ENCODE measurements around the gene PSMA5. TPM values are rescaled to one million over a fixed set of nuclear protein-coding genes. Genes with fewer than 3 reads are reported as not detected.

The PSMA5 gene
- total and polyA plus RNA-seq, 2 of the 13 experiments (the other 11 are each of a cell fraction or from before 2014, with no cell fraction given) = 140 to 169 TPM

- TF ChIP-seq HDAC6 (IDR thresholded peaks at IDR 0.05; ENCODE audit: low read depth, low read length) = no peak
- TF ChIP-seq STAT6 (CRISPR knock-in tag; IDR thresholded peaks at IDR 0.05; ENCODE audit: borderline replicate concordance) = peak; percentile 49; the same call in 1 of the 2 replicates
- no peak for TF ChIP-seq ZNF383 (CRISPR knock-in tag; IDR thresholded peaks at IDR 0.05; ENCODE audit: borderline replicate concordance)
- no peak for TF ChIP-seq TSC22D2 (CRISPR knock-in tag; IDR thresholded peaks at IDR 0.05; ENCODE audit: borderline replicate concordance)
- no peak for TF ChIP-seq FLYWCH1 (CRISPR knock-in tag; IDR thresholded peaks at IDR 0.05)
- TF ChIP-seq ZNF558 (CRISPR knock-in tag; IDR thresholded peaks at IDR 0.05; ENCODE audit: borderline replicate concordance) = no peak
- TF ChIP-seq ZNF207 (IDR thresholded peaks at IDR 0.05; ENCODE audit: borderline replicate concordance) = no peak
- TF ChIP-seq ZBTB14 (CRISPR knock-in tag; IDR thresholded peaks at IDR 0.05) = no peak
- no peak for TF ChIP-seq GABPB1 (CRISPR knock-in tag; IDR thresholded peaks at IDR 0.05)
- no peak for TF ChIP-seq RXRA (CRISPR knock-in tag; IDR thresholded peaks at IDR 0.05)
These were observed 55.4 kb downstream of the PSMA5 start (continued) for GRCh38 chr1:109370712-109371340.
